ENCODE measurements around the gene ZIC4.

- TF ChIP-seq, protein P1, sequence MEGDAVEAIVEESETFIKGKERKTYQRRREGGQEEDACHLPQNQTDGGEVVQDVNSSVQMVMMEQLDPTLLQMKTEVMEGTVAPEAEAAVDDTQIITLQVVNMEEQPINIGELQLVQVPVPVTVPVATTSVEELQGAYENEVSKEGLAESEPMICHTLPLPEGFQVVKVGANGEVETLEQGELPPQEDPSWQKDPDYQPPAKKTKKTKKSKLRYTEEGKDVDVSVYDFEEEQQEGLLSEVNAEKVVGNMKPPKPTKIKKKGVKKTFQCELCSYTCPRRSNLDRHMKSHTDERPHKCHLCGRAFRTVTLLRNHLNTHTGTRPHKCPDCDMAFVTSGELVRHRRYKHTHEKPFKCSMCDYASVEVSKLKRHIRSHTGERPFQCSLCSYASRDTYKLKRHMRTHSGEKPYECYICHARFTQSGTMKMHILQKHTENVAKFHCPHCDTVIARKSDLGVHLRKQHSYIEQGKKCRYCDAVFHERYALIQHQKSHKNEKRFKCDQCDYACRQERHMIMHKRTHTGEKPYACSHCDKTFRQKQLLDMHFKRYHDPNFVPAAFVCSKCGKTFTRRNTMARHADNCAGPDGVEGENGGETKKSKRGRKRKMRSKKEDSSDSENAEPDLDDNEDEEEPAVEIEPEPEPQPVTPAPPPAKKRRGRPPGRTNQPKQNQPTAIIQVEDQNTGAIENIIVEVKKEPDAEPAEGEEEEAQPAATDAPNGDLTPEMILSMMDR (IDR thresholded peaks at IDR 0.05), result no peak
- TF ChIP-seq, protein P2, sequence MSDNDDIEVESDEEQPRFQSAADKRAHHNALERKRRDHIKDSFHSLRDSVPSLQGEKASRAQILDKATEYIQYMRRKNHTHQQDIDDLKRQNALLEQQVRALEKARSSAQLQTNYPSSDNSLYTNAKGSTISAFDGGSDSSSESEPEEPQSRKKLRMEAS (IDR thresholded peaks at IDR 0.05; ENCODE audit: low read depth), result no peak
- no peak for TF ChIP-seq NFIC (IDR thresholded peaks at IDR 0.05; ENCODE audit: borderline replicate concordance)
Measured at GRCh38 chr3:147359177-147360050, 46.9 kb downstream of the ZIC4 start.
